Mammary epithelial cell (primary cell): Measurements from ENCODE around the gene DCAF11.

Experiments
- EZH2 ChIP-seq: IDR thresholded peaks from 2 replicates; pipeline ENCODE4 v1.6.1; 2012; ENCODE audit warnings: low read length, inconsistent platforms, borderline replicate concordance
- TF ChIP-seq, protein P1 (sequence below), 2 donors: IDR thresholded peaks in 1 of 2; conservative IDR thresholded peaks in 1 of 2; 2 replicates each; pipeline ENCODE4 v1.5.1; 2011 to 2012; ENCODE audit warnings: inconsistent platforms in 2 of 2, low read length in 2 of 2, mild to moderate bottlenecking in 2 of 2, control low read depth in 1 of 2, low read depth in 1 of 2; ENCODE audit not compliant: insufficient read depth in 1 of 2; ENCODE audit errors: extremely low read depth in 1 of 2

GRCh38 chr14:24129410-24129998 is 14.9 kb downstream of the DCAF11 start:
- TF ChIP-seq, protein P1, sequence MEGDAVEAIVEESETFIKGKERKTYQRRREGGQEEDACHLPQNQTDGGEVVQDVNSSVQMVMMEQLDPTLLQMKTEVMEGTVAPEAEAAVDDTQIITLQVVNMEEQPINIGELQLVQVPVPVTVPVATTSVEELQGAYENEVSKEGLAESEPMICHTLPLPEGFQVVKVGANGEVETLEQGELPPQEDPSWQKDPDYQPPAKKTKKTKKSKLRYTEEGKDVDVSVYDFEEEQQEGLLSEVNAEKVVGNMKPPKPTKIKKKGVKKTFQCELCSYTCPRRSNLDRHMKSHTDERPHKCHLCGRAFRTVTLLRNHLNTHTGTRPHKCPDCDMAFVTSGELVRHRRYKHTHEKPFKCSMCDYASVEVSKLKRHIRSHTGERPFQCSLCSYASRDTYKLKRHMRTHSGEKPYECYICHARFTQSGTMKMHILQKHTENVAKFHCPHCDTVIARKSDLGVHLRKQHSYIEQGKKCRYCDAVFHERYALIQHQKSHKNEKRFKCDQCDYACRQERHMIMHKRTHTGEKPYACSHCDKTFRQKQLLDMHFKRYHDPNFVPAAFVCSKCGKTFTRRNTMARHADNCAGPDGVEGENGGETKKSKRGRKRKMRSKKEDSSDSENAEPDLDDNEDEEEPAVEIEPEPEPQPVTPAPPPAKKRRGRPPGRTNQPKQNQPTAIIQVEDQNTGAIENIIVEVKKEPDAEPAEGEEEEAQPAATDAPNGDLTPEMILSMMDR (conservative IDR thresholded peaks at IDR 0.05 in 1 of 2, IDR thresholded peaks at IDR 0.05 in 1 of 2; ENCODE audit: extremely low read depth in 1 of 2, insufficient read depth in 1 of 2, low read depth in 1 of 2, low read length in 2 of 2) = no peak
- TF ChIP-seq EZH2 = no peak
